Muscle of leg (tissue), 11 donors: ENCODE data around the gene GGT1. TPM values are rescaled to one million over a fixed set of nuclear protein-coding genes. Genes with fewer than 3 reads are reported as not detected.
"Not testable (repeated sequence)": the region's sequence is repeated elsewhere in the genome, so short reads cannot be mapped to it uniquely, and the experiment has no call there.

Experiments
- DNase-seq: peaks from one replicate; pipeline ENCODE4 v3.0.0; 2013
- H3K27ac ChIP-seq: one replicate; pipeline ENCODE4 v1.5.1; 2013; ENCODE audit warnings: mild to moderate bottlenecking, low read length, control low read depth
- H3K27me3 ChIP-seq: one replicate; pipeline ENCODE4 v1.6.1; 2013; ENCODE audit warnings: low read length; ENCODE audit not compliant: control insufficient read depth, insufficient read depth
- H3K36me3 ChIP-seq: one replicate; pipeline ENCODE4 v1.6.1; 2013; ENCODE audit warnings: low read length; ENCODE audit not compliant: control insufficient read depth, insufficient read depth
- H3K4me1 ChIP-seq: one replicate; pipeline ENCODE4 v1.6.1; 2013; ENCODE audit warnings: low read length; ENCODE audit not compliant: control insufficient read depth, insufficient read depth
- H3K4me3 ChIP-seq: one replicate; pipeline ENCODE4 v1.5.1; 2013; ENCODE audit warnings: low read length, control low read depth
- H3K9me3 ChIP-seq: replicated peaks from 2 replicates; pipeline ENCODE4 v1.6.1; 2013; ENCODE audit warnings: low read depth, low read length; ENCODE audit not compliant: control insufficient read depth
- WGBS: methylation state at CpG from one replicate; pipeline ENCODE4 v1.1.5; 2013; ENCODE audit warnings: missing lambda C conversion rate; ENCODE audit not compliant: insufficient coverage; 5-methylcytosine and 5-hydroxymethylcytosine counted together
- polyA plus RNA-seq, 8 donors: library from polyadenylated mRNA; unstranded; fragments of 120-200 nt; gene quantifications; one replicate each; pipeline versions ENCODE4 v1.2.1 to v1.2.3, GENCODE V29; 2013; ENCODE audit warnings: inconsistent platforms in 1 of 8, low replicate concordance in 1 of 8; ENCODE audit not compliant: insufficient read length in 8 of 8, insufficient read depth in 1 of 8
- total RNA-seq: library from RNA; stranded (reverse); fragments of 120-200 nt; gene quantifications from one replicate; pipeline ENCODE4 v1.2.4, GENCODE V29; 2013

GGT1 gene
- total and polyA plus RNA-seq, 9 donors, result 2.3 to 7.8 (median 2.8) TPM

- H3K4me1 ChIP-seq, H3K36me3 ChIP-seq, H3K9me3 ChIP-seq, H3K27me3 ChIP-seq, H3K27ac ChIP-seq, DNase-seq, H3K4me3 ChIP-seq: not testable (repeated sequence)
- no CpG with 5 or more reads among the region's 5 CpGs for WGBS
These were observed 18.3 kb downstream of the GGT1 start for GRCh38 chr22:24621244-24621643.

DNA sequence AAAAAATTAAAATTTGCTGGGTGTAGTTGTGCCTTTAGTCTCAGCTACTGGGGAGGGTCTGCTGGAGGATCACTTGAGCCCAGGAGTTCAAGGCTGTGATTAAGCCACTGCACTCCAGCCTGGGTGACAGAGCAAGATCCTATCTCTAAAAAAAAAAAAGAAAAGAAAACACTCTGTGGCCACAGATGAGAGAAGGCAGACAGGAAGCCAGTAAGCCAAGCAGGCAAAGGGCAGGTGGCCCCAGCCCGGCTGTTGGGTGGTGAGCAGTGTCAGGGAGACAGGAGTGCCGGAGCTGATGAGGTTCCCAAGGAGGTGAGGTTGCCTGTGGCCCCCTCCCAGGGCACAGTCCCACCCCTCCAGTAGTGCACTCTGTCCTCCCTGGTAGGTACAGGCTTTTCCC, 19.6 kb downstream of the GGT1 start:
- not testable (repeated sequence) for H3K27me3 ChIP-seq, H3K27ac ChIP-seq, DNase-seq, H3K36me3 ChIP-seq, H3K9me3 ChIP-seq, H3K4me3 ChIP-seq, H3K4me1 ChIP-seq
- WGBS, result 0% methylated on average over 1 of the region's 2 CpGs

DNA sequence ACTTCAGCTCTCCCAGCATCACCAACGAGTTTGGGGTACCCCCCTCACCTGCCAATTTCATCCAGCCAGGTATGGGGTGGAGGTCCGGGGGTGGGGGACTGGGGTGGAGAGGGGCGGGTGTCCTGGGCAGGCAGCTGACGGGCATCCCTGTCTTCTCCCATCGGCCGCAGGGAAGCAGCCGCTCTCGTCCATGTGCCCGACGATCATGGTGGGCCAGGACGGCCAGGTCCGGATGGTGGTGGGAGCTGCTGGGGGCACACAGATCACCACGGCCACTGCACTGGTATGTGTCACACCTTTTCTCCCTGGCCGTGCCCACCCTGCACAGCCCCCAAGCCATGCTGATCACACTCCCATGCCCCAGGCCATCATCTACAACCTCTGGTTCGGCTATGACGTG, 24.9 kb downstream of the GGT1 start:
- WGBS, result no CpG with 5 or more reads among the region's 16 CpGs
- H3K36me3 ChIP-seq, DNase-seq: not testable (repeated sequence)

GRCh38 chr22:24629069-24629468, 26.1 kb downstream of the GGT1 start:
- DNase-seq, result peak; percentile 4
- H3K36me3 ChIP-seq, H3K27me3 ChIP-seq, H3K4me3 ChIP-seq, H3K9me3 ChIP-seq, H3K27ac ChIP-seq: not testable (repeated sequence)
- peaks cover 15% of the 10 kb centered on the region for H3K4me1 ChIP-seq
- WGBS, result no CpG with 5 or more reads among the region's 11 CpGs

More for the DNA sequence above, 24.9 kb downstream of the GGT1 start:
- H3K27me3 ChIP-seq, H3K4me3 ChIP-seq, H3K27ac ChIP-seq, H3K9me3 ChIP-seq: not testable (repeated sequence)
- H3K4me1 ChIP-seq, result peaks cover 11% of the 10 kb centered on the region

DNA sequence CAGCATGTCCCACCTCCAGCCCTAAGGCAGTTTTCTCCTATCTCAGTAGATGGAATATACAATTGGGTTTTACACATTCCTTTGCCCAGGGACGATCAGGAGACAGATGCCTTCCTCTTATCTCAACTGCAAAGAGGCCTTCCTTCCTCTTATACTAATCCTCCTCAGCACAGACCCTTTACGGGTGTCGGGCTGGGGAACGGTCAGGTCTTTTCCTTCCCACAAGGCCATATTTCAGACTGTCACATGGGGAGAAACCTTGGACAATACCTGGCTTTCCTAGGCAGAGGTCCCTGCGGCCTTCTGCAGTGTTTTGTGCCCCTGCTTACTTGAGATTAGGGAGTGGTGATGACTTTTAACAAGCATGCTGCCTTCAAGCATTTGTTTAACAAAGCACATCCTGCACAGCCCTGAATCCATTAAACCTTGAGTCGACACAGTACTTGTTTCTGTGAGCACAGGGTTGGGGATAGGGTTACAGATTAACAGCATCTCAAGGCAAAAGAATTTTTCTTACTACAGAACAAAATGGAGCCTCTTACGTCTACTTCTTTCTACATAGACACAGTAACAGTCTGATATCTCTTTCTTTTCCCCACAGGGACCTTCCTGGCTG, 27.9 kb downstream of the GGT1 start:
- H3K36me3 ChIP-seq, H3K27ac ChIP-seq, H3K4me3 ChIP-seq, DNase-seq, H3K27me3 ChIP-seq, H3K9me3 ChIP-seq: not testable (repeated sequence)
- H3K4me1 ChIP-seq, result peaks cover 15% of the 10 kb centered on the region
- no CpG with 5 or more reads among the region's 7 CpGs for WGBS

DNA sequence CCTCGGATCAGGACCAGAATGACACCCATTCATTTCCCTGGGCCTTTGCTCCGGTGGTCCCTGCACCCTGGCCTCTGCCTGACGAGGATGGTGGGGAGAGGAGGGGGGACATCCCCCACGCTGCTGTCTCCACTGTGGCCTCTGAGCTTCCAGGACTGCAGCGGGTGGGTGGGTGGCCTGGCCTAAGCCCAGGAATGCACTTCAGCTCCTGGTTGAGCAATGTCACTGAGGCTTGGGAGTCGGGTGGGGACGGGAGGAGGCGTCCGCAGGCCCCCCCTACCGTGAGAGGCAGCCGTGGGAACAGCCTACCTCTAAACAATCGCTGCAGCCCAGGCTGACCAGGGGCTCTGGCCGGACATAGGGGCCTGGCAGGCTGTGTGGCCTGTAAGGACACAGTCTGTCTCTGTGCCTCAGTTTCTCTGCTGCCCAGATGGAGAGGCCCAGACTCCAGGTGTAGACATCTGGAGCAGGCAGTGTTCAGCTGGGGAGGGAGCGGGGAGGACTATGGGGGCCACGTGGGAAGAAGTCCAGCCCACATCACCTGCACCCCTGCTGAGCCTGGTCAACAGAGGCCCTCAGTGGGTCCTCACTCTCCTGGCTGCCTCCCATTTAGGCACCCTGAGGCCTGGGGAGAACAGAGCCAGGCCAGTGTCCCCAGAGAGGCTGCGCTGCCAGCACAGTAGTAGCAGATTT, 28.6 kb downstream of the GGT1 start:
- not testable (repeated sequence) for H3K9me3 ChIP-seq, H3K36me3 ChIP-seq, H3K27ac ChIP-seq, H3K4me3 ChIP-seq, H3K27me3 ChIP-seq
- peak; percentile 39 for DNase-seq
- WGBS, result 31% methylated on average over 6 of the region's 16 CpGs
- peaks cover 15% of the 10 kb centered on the region for H3K4me1 ChIP-seq

- not testable (repeated sequence) for H3K36me3 ChIP-seq, H3K4me3 ChIP-seq, H3K9me3 ChIP-seq, H3K27ac ChIP-seq, H3K27me3 ChIP-seq
- peak; percentile 60 for DNase-seq
- 22% methylated on average over 4 of the region's 13 CpGs for WGBS
- H3K4me1 ChIP-seq, result peaks cover 15% of the 10 kb centered on the region
These were observed 29.6 kb downstream of the GGT1 start for GRCh38 chr22:24632642-24633041.

GRCh38 chr22:24633231-24634023, 30.4 kb downstream of the GGT1 start:
- not testable (repeated sequence) for H3K27ac ChIP-seq, H3K4me3 ChIP-seq, H3K9me3 ChIP-seq, H3K36me3 ChIP-seq, H3K27me3 ChIP-seq
- DNase-seq, result peak; percentile 59
- WGBS, result 29% methylated on average over 8 of the region's 16 CpGs
- peaks cover 15% of the 10 kb centered on the region for H3K4me1 ChIP-seq

GRCh38 chr22:24634776-24635389, 31.9 kb downstream of the GGT1 start:
- 44% methylated on average over 3 of the region's 10 CpGs for WGBS
- H3K27ac ChIP-seq, H3K36me3 ChIP-seq, H3K9me3 ChIP-seq, DNase-seq, H3K4me3 ChIP-seq, H3K27me3 ChIP-seq: not testable (repeated sequence)
- peaks cover 15% of the 10 kb centered on the region for H3K4me1 ChIP-seq

DNA sequence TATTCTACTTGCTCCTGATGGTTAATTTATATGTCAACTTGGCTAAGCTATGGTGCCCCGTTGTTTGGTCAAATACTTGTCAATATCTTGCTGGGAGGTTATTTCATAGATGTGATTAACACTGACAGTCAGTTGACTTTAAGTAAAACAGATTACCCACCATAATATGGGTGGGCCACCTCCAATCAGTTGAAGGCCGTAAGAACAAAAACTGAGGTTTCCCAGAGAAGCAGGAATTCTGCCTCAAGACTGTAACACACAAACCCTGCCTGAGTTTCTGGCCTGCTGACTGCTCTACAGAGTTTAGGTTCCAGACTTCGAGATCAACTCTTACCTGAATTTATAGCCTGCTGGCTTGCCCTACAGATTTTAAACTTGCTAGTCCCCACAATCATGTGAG, 33.5 kb downstream of the GGT1 start:
- WGBS, result 100% methylated on average over 1 of the region's 3 CpGs
- not testable (repeated sequence) for H3K27ac ChIP-seq, DNase-seq, H3K4me3 ChIP-seq, H3K36me3 ChIP-seq, H3K27me3 ChIP-seq, H3K9me3 ChIP-seq
- H3K4me1 ChIP-seq, result peaks cover 12% of the 10 kb centered on the region
